CD4-positive, alpha-beta T cell (primary cell): ENCODE measurements around the gene VARS2. TPM values are rescaled to one million over a fixed set of nuclear protein-coding genes. Genes with fewer than 3 reads are reported as not detected.

Experiments
- ATAC-seq: fragments of 200-7000 bp; cut with Tn5 transposase; one replicate; pipeline ENCODE4 v1.10.0; 2022; ENCODE audit warnings: mild to moderate bottlenecking; ENCODE audit not compliant: poor library complexity
- CTCF ChIA-PET: fragments of 350-600 bp; sonication (Branson Sonifier 250); formaldehyde crosslinking; loops from one replicate; lab custom pipeline; 2021; ENCODE audit warnings: antibody characterized with exemption, inconsistent platforms; lab: Charles Lee
- POLR2A ChIA-PET: fragments of 350-600 bp; sonication (Branson Sonifier 250); formaldehyde crosslinking; loops from one replicate; lab custom pipeline; 2021; ENCODE audit warnings: antibody characterized with exemption, inconsistent platforms; lab: Charles Lee
- DNase-seq, 14 experiments: peaks; one replicate each; pipeline ENCODE4 v3.0.0-alpha.2; 2013 to 2020; ENCODE audit warnings: mixed read lengths in 2 of 14
- H3K27ac ChIP-seq, 2 donors: one replicate each; pipeline versions ENCODE4 v1.5.1 to v1.7.0; 2013; ENCODE audit warnings: low read length in 2 of 2, low read depth in 1 of 2, mild to moderate bottlenecking in 1 of 2
- H3K27me3 ChIP-seq, 2 experiments: 1 replicate in 1 of 2; 2 replicates in 1 of 2; pipeline versions ENCODE4 v1.6.1 to v1.7.0; 2013; ENCODE audit warnings: low read length in 2 of 2, control low read depth in 1 of 2, mild to moderate bottlenecking in 1 of 2, moderate library complexity in 1 of 2; ENCODE audit not compliant: insufficient read depth in 2 of 2, control insufficient read depth in 1 of 2
- H3K36me3 ChIP-seq: one replicate; pipeline ENCODE4 v1.6.1; 2013; ENCODE audit warnings: low read length, control low read depth; ENCODE audit not compliant: insufficient read depth
- H3K4me1 ChIP-seq: one replicate; pipeline ENCODE4 v1.6.1; 2013; ENCODE audit warnings: low read length, control low read depth; ENCODE audit not compliant: insufficient read depth
- H3K4me3 ChIP-seq: one replicate; pipeline ENCODE4 v1.5.1; 2013; ENCODE audit warnings: mild to moderate bottlenecking, low read length, moderate library complexity
- H3K9me3 ChIP-seq, 2 experiments: 1 replicate in 1 of 2; 2 replicates in 1 of 2; pipeline versions ENCODE4 v1.6.1 to v1.7.0; 2013; ENCODE audit warnings: low read length in 2 of 2, mild to moderate bottlenecking in 2 of 2, control low read depth in 1 of 2, moderate library complexity in 1 of 2; ENCODE audit not compliant: control insufficient read depth in 1 of 2, insufficient read depth in 1 of 2
- H3K27ac Mint-ChIP-seq: one replicate; pipeline ENCODE4 v1.8.0; 2020; ENCODE audit warnings: mixed read lengths
- H3K27me3 Mint-ChIP-seq: one replicate; pipeline ENCODE4 v1.8.0; 2021; ENCODE audit warnings: mixed read lengths
- H3K36me3 Mint-ChIP-seq: one replicate; pipeline ENCODE4 v1.8.0; 2021; ENCODE audit warnings: low read depth, mixed read lengths
- H3K4me1 Mint-ChIP-seq: one replicate; pipeline ENCODE4 v1.8.0; 2021; ENCODE audit warnings: low read depth, mixed read lengths
- H3K4me3 Mint-ChIP-seq: one replicate; pipeline ENCODE4 v1.8.0; 2020; ENCODE audit warnings: mild to moderate bottlenecking, mixed read lengths
- H3K9me3 Mint-ChIP-seq: one replicate; pipeline ENCODE4 v1.8.0; 2020; ENCODE audit warnings: mixed read lengths
- intact Hi-C, 2 experiments: fragments of 100-400 bp; cut with DNase I in 1 of 2; cut with micrococcal nuclease in 1 of 2; formaldehyde crosslinking; loops; one replicate each; pipeline versions ENCODE4 v1.15.1 to v1.9.0; 2023 to 2025; cut with DNase I, micrococcal nuclease
- total RNA-seq, 174 experiments: library from RNA in 2 of 174; stranded (reverse) in 2 of 174; gene quantifications; one replicate each; pipeline ENCODE4 v1.2.3 and lab custom pipeline; 2021 to 2026
- TF ChIP-seq, protein P1 (sequence below): fragments of 200-600 bp; IDR thresholded peaks from one replicate; pipeline ENCODE4 v1.8.0; 2022; ENCODE audit warnings: antibody characterized with exemption, mild to moderate bottlenecking

The VARS2 gene
- total RNA-seq, 2 experiments from 2014 or later, result 19.3 to 21.7 TPM

DNA sequence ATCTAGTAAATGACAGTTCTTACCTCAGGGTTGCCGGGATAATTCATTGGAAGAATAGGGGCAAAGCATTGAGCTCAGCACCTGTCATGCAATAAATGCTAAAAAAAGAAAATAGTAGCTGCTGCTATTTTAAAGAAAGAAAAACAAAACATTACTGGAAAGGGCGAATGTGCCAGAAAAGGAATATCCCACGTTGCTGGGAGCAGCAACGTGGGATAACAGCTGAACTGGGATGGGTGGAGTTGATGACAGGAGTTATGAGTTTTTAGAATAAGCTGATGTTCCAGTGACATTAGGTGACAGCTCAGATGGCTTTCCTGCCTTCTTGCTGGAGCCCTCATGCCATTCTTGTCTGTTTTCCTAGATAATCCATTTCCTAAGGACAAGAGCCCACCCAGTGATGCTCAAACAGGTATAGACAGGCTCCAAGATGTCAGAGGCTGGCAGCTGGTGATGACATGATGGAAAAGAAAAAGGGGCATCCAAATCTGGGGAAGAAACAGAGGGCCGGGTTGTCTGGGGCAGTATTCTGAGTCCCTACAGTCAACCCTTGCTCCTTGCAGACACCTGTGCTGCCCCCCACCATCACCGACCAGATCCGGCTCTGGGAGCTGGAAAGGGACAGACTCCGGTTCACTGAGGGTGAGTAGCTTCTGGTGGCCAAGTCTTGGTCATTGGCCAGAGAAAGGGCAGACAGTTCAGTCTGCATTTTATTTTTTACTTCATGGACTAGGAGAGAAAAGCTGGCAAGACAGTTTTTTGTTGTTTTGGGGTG, 1.1 kb upstream of the VARS2 start:
- ChIA-PET POLR2A (interaction anchor here (1.0 to 1.9 kb wide), 6 partner anchors 12 to 587 kb away, joined by 3 to 11 read pairs (median 5); no protein-coding TSS in a partner anchor), CTCF (interaction anchor here (0.9 to 2.9 kb wide), 4 partner anchors 85 to 175 kb away, joined by 4 to 13 read pairs (median 7); no protein-coding TSS in a partner anchor)
- ATAC-seq, result no peak
- no peak overlapping the region for H3K27ac ChIP-seq
- Mint-ChIP-seq H3K36me3 (peaks cover 64% of the 10 kb centered on the region), H3K27ac (peak overlapping the region; percentile 59), H3K4me1 (peaks cover 34% of the 10 kb centered on the region), H3K4me3 (peak overlapping the region; percentile 96), H3K27me3 (no peaks in the 10 kb centered on the region), H3K9me3 (no peaks in the 10 kb centered on the region)
- TF ChIP-seq, protein P1, sequence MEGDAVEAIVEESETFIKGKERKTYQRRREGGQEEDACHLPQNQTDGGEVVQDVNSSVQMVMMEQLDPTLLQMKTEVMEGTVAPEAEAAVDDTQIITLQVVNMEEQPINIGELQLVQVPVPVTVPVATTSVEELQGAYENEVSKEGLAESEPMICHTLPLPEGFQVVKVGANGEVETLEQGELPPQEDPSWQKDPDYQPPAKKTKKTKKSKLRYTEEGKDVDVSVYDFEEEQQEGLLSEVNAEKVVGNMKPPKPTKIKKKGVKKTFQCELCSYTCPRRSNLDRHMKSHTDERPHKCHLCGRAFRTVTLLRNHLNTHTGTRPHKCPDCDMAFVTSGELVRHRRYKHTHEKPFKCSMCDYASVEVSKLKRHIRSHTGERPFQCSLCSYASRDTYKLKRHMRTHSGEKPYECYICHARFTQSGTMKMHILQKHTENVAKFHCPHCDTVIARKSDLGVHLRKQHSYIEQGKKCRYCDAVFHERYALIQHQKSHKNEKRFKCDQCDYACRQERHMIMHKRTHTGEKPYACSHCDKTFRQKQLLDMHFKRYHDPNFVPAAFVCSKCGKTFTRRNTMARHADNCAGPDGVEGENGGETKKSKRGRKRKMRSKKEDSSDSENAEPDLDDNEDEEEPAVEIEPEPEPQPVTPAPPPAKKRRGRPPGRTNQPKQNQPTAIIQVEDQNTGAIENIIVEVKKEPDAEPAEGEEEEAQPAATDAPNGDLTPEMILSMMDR, result no peak
- no peak for DNase-seq
- intact Hi-C loops, result loop anchor here in 1 of 2 experiments (10.0 kb wide), 1 partner anchor 588 kb away; the partner anchor contains the start of gene TRIM39
- peaks cover 28% of the 10 kb centered on the region for H3K4me1 ChIP-seq
- peaks cover 36% of the 10 kb centered on the region for H3K36me3 ChIP-seq
- H3K4me3 ChIP-seq, result no peak overlapping the region
- H3K27me3 ChIP-seq, result no peaks in the 10 kb centered on the region
- no peaks in the 10 kb centered on the region for H3K9me3 ChIP-seq

DNA sequence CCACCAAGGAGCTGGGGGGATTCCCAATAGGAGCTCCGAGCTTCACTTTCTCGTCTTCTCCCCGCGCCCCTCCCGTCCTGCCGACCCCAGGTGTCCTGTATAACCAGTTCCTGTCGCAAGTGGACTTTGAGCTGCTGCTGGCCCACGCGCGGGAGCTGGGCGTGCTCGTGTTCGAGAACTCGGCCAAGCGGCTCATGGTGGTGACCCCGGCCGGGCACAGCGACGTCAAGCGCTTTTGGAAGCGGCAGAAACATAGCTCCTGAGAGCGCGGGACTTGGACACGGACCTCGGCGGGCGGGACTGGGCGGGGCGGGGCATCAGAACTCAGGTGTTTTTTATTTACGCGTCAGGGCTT, 340 bp upstream of the VARS2 start:
- H3K36me3 Mint-ChIP-seq, result peaks cover 64% of the 10 kb centered on the region

More for the DNA sequence above, 340 bp upstream of the VARS2 start:
- H3K27me3 Mint-ChIP-seq, result no peaks in the 10 kb centered on the region
- peaks cover 26% of the 10 kb centered on the region for H3K4me1 Mint-ChIP-seq
- H3K9me3 Mint-ChIP-seq, result no peaks in the 10 kb centered on the region
- intact Hi-C loops, result loop anchor here in 1 of 2 experiments (2.0 to 10.0 kb wide), 2 partner anchors 173 to 589 kb away; partner anchors contain the start of gene TRIM39
- ATAC-seq (no peak), DNase-seq (no peak)
- ChIA-PET POLR2A (interaction anchor here (1.0 to 1.9 kb wide), 7 partner anchors 12 to 587 kb away, joined by 3 to 11 read pairs (median 6); partner anchors contain the start of gene DDR1), CTCF (interaction anchor here (0.9 to 2.9 kb wide), 5 partner anchors 46 to 241 kb away, joined by 3 to 13 read pairs (median 4); partner anchors contain the start of gene DHX16)
- Histone ChIP-seq H3K27me3 (no peaks in the 10 kb centered on the region), H3K27ac (peak overlapping the region in 1 of 2 donors; percentile 44), H3K9me3 (no peaks in the 10 kb centered on the region), H3K36me3 (peaks cover 41% of the 10 kb centered on the region), H3K4me3 (peak overlapping the region; percentile 82), H3K4me1 (peaks cover 23% of the 10 kb centered on the region)
- H3K4me3 Mint-ChIP-seq, result peak overlapping the region; percentile 96
- TF ChIP-seq, protein P1, result no peak
- H3K27ac Mint-ChIP-seq, result peak overlapping the region; percentile 59
